NCI-H1417 (cell line): Measurements from ENCODE around the gene RBBP8NL.

Experiments used
- DNase-seq, 3 experiments: peaks; one replicate each; lab custom pipeline; 2025; lab: John Stamatoyannopoulos, UW

Gene RBBP8NL

GRCh38 chr20:62392621-62393334 is 34.6 kb downstream of the RBBP8NL start:
- no peak for DNase-seq

DNA sequence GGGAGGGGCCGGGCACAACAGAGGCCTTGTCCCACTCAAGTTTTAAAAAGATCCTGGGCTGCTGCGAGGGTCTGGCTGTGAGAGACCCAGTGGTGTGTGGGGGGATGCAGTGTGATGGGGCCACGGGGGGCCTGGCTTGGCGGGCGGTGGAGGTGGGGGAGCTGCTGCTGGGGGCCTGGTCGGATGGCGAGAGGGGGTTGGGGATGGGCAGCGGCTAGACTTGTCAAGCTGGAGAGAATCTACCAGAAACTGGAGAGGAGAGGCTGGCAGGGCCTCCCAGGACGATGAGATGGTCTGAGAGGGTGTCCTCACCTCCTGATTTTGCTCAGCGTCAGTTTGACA is 35.3 kb downstream of the RBBP8NL start:
- no peak for DNase-seq

DNA sequence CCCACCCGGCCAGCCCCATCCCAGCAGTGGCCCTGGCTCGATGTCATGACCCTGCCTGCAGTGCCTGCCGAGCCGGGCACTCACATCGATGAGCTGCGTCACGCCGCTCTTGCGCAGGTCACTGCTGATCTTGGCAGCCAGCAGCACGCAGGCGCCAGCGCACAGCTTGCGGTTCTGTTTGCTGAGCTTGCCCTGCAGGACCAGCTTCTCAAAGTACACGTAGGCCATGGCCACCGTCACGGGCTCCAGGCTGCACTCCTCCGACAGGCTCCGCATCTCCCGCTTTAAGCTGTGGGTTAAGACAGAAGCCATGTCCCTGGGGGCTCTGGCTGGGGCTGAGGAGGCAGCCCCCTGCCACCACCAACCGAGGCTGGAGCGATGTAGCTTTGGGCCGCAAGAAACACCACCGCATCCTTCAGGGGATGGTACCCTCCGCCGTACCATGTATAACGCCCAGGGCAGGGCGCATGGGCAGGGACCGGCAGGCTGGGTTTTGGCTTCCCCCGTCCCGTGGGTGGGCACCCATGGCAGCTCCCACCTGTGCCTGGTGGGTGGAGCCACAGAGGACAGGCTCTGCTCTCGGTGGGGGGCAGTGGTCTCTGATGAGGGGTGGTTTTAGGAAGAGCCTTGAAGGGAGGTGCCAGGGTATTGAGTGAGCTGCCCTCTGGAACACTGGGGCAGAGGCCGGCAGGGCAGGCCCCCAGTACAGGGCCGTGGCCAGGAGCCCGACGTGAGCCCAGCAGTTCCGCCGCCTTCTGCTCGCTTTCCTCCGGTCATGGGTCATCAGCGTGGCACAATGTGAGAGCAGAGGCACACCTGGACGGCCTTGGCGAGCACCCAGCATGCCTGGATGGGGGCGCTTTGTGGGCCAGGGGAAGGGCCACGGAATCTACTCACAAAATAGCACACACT is 35.9 kb downstream of the RBBP8NL start:
- DNase-seq = no peak

DNA sequence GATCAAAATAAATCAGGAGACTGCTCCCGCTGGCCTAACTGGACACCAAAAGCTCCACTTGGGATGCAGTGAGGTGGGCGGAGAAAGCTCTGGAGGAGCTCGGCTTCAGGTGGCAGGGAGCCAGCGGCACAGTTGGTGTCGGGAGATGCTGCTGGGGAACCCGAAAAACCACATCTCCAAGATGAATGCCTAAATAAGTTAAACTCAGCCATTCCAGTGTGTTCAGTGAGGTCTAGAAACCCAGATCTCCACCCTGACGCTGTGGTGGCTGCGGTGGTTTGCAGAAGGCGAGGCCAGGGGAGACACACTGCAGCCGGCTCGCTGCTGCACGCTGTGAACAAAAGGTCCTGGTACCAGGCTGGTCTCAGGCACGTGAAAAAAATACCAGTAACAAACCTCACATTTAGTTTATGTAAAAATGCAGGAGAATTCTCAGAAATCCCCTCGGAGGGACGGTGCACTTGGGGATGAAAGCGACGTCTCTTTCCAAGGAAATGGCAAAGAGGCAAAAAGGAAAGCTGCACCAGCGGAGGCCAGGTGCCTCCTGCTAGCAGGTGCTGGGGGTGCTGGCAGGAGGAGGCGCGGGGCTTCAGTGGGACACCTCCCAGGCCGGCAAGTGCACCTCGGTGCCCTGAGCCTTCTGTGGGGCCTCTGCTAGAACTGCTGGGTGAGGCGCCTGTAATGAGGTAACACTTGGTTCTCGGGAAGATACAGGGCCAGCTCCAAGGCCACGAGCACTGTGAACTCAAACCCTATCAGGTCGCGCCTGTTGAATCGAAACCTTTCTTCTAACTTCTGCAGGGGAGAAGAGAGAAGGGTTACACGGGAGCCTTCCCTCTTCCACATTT is 36.8 kb downstream of the RBBP8NL start:
- DNase-seq = no peak

DNA sequence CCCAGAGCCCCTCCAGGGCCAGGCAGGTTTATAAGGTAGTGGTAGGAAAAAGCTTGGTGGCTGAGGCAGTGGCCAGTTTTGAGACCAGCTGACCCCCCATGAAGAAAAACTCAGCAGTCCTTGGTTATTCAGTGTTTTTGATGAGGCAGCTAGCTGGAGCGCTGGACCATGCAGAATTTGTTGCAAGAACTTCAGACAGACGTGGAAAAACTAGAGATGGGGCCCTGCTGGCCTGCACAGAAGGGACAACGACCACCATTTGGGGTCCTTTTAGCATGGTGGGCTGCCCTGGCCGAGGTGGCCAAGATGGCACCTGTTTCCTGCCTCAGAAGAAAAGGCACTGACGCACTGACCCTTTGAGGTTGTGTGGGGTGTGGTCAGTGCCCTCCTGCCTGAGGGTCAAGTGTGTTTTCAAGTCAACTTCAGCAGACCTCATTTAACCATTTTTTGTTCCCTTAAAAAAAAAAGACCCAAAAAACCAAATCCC is 37.7 kb downstream of the RBBP8NL start:
- no peak for DNase-seq

DNA sequence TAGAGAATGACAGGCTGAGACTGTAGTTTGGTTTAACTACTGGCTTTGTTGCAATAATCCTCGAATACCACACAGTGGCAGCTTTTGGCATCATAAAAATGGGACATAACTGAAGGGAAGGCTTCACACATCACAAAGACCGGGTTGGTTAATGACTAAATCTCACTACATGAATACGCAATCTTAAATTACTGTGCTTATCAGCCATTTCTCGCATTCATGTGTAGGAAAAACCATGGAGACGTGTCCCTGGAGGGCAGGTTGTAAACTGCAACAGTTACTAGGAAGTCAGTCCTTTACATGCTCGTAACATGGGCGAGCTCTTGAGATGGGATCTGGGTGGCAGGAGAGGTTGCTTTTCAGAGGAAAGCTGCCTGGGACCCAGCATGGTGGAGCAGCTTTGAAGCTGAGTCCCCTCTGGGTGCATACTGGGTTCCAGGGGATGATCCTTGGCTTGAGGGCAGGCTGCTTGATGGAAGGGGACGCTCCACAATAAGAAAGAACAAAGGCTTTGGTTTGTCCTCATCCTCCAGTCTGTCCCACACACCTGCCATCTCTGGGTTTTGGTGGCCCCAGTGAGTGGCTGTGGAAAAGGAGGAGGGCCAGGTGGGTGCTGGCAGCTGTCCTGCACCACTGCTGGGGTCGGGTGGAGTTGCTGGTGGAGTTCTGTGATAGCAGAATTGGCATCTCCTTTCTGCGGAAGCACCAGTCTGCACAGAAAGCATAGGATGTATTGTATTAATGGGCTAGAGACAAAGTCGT is 38.3 kb downstream of the RBBP8NL start:
- no peak for DNase-seq

GRCh38 chr20:62387933-62388635 is 39.3 kb downstream of the RBBP8NL start:
- no peak for DNase-seq

DNA sequence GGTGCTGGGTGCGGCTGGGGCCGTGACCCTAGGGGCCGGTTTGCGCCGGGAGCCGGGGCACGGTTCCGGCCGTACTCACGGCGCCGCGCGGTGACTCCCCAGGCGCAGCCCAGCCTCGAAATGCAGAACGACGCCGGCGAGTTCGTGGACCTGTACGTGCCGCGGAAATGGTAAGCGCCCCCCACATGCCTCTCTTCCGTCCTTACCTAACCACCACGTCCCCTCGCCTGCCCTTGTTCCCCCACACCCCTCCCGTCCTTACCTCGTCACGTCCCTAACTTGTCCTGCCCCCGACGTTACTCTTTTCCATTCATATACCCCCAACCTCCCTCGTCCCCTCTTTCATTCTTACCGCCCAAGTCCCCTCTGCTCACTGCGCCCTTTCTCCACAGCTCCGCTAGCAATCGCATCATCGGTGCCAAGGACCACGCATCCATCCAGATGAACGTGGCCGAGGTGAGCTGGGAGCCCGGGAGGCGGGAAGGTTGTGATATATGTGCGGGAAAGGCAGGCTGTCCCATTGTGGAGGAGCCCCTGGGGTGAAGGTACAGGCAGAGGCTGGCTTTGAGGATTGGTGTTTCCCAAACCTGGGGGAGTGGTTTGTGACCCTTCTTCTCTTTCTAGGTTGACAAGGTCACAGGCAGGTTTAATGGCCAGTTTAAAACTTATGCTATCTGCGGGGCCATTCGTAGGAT is 40.0 kb downstream of the RBBP8NL start:
- DNase-seq = peak in 1 of 3 experiments; percentile 56

GRCh38 chr20:62386383-62387218 is 40.7 kb downstream of the RBBP8NL start, which contains the start of gene RPS21:
Gene RPS21, plus strand, starts transcription at chr20:62387103. Its CDS starts 236 bp downstream, at chr20:62387339.
- DNase-seq = peak; percentile 92 to 96 (median 96)

GRCh38 chr20:62382306-62383198 is 44.8 kb downstream of the RBBP8NL start:
- DNase-seq = peak; percentile 80 to 88 (median 87)

DNA sequence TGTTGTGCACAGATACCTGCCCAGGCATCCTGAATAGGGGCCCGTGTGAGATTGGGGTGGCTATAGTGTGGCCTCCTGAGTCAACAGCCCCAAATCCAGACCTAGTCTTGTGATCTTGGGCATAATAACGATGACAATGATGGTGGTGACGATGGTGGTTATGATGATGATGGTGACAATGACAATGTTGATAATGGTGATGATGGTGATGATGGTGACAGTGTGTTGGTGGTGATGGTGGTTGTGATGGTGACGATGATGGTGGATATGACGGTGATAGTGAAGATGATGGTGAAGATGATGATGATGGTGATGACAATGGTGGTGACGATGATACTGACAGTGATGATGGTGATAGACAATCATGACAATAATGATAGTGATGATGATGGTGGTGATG is 45.5 kb downstream of the RBBP8NL start:
- no peak for DNase-seq

DNA sequence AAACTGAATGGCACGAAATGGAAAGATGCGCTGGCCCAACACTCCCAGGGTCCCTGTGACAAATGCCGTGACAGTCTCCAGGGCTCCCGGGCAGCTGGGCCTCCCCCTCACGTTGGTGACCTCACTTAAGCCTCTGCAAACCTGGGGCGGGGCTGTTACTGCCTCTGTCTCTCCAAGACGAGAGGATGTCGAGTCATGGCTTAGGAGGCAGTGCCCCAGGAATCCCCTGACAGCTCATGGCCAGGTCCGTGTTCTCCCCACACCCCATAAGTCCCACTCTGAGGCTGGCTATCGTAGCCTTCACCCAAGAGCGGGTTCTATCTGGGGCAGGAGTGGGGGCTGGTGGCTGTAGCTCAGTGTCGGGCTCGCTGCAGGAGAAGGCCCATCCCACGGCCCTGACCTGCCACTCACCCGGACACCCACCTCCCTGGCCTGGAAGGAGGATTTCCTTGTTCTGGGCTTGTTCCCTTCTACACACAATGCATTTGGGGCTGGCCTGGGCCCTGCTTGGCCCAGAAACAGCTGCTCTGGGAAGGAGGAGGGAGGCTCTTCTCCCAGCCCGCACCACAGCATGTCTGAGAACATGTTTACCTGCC is 46.0 kb downstream of the RBBP8NL start:
- no peak for DNase-seq

- DNase-seq = no peak
Observed at GRCh38 chr20:62378215-62378614, 49.1 kb downstream of the RBBP8NL start.

DNA sequence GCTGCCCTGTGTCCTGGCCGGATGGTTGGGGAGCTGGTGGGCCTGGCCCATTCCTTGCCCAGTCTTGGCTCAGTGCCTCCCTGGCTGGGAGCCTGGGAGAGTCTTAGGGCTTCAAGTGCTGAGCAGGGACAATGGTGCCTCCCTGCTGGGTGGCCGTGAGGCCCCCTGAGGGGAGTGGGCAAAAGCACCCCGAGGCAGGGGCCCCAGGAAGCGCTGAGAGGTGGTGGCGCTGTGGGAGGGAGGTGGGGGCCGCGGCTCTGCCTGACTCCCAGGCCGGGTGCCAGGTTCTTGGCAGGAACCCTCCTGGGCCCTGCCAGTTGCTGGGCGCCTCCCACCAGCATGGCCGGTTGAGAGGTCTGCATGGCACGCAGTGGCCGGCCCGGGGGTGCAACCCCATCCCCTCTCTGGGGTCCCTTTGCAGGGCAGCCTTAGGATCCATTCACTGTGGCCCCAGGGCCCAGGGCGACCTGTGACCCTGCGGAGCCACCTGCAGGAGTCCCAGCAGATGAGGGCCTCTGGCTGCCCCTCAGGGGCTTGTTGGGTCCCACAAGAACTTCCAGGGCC is 49.6 kb downstream of the RBBP8NL start:
- DNase-seq = peak in 1 of 3 experiments; percentile 17

DNA sequence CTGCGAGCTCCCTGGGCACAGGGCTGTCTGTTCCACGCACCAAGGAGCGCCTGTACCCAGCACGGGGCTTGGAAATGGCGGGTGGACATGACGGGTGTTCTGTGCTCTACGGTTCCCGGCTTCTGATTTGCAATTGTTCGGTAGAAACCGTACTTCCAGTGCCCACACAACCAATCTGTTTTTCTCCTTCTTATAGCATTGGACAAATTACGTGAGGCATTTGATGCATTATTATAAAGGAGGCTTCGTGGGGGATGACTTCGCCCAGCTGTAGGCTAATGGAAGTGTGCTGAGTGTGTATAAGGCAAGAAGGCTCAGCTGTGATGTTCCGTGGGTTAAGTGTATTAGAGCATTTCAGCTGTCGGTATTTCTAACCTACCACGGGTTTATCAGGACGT is 50.3 kb downstream of the RBBP8NL start:
- DNase-seq = no peak

- DNase-seq = no peak
Observed at GRCh38 chr20:62376112-62377063, 51.0 kb downstream of the RBBP8NL start.
